Measurements from ENCODE around the gene RRBP1. TPM values are rescaled to one million over a fixed set of nuclear protein-coding genes. Genes with fewer than 3 reads are reported as not detected.

The RRBP1 gene
- total RNA-seq, 4 donors from 2014 or later: 76.5 to 162 (median 83.9) TPM

- 46 to 50% methylated on average over 11 of the region's 11 CpGs for WGBS, 2 donors
- Histone ChIP-seq H3K27ac (peak overlapping the region in 3 of 4 donors; percentile 28 to 79 (median 70)), H3K36me3 (peaks cover 0 to 9% (median 0%) of the 10 kb centered on the region in 3 donors), H3K27me3 (no peaks in the 10 kb centered on the region), H3K4me1 (peaks cover 0 to 86% (median 52%) of the 10 kb centered on the region in 4 donors), H3K4me3 (no peak overlapping the region), H3K9me3 (no peaks in the 10 kb centered on the region)
- no peak for DNase-seq (ENCODE audit: low spot score in 2 of 2)
- TF ChIP-seq POLR2A (IDR thresholded peaks at IDR 0.05) (no peak), CTCF (IDR thresholded peaks at IDR 0.05) (no peak), EP300 (IDR thresholded peaks at IDR 0.05) (no peak)
Measured at GRCh38 chr20:17651129-17651759, 30.8 kb downstream of the RRBP1 start.

- Histone ChIP-seq H3K27ac (peak overlapping the region; percentile 20 to 79 (median 49)), H3K9me3 (no peaks in the 10 kb centered on the region), H3K4me3 (no peak overlapping the region), H3K27me3 (no peaks in the 10 kb centered on the region), H3K4me1 (peaks cover 0 to 88% (median 55%) of the 10 kb centered on the region in 4 donors), H3K36me3 (peaks cover 0 to 9% (median 0%) of the 10 kb centered on the region in 3 donors)
- no peak for DNase-seq (ENCODE audit: low spot score in 2 of 2)
- TF ChIP-seq EP300 (IDR thresholded peaks at IDR 0.05) (no peak), POLR2A (IDR thresholded peaks at IDR 0.05) (no peak), CTCF (IDR thresholded peaks at IDR 0.05) (no peak)
- WGBS, 2 donors: 33 to 37% methylated on average over 12 of the region's 12 CpGs
Measured at GRCh38 chr20:17650301-17651128, 31.5 kb downstream of the RRBP1 start.

GRCh38 chr20:17648791-17649730 is 33.0 kb downstream of the RRBP1 start:
- Histone ChIP-seq H3K27me3 (no peaks in the 10 kb centered on the region), H3K4me3 (no peak overlapping the region), H3K36me3 (peaks cover 0 to 2% (median 0%) of the 10 kb centered on the region in 3 donors), H3K4me1 (peaks cover 0 to 88% (median 58%) of the 10 kb centered on the region in 4 donors), H3K27ac (peak overlapping the region; percentile 4 to 79 (median 40)), H3K9me3 (no peaks in the 10 kb centered on the region)
- TF ChIP-seq CTCF (IDR thresholded peaks at IDR 0.05): peak in 3 of 5 experiments; percentile 10 to 33 (median 13)
- no peak for TF ChIP-seq POLR2A (IDR thresholded peaks at IDR 0.05)
- TF ChIP-seq EP300 (IDR thresholded peaks at IDR 0.05): no peak
- WGBS, 2 donors: 44 to 45% methylated on average over 18 to 20 of the region's 20 CpGs
- no peak for DNase-seq (ENCODE audit: low spot score in 2 of 2)

- WGBS, 2 donors: 26 to 39% methylated on average over 10 of the region's 10 CpGs
- DNase-seq (ENCODE audit: low spot score in 2 of 2): no peak
- H3K9me3 ChIP-seq: no peaks in the 10 kb centered on the region
- no peak for TF ChIP-seq POLR2A (IDR thresholded peaks at IDR 0.05)
- peak in 1 of 2 donors; percentile 13 for TF ChIP-seq EP300 (IDR thresholded peaks at IDR 0.05)
- H3K27ac ChIP-seq: peak overlapping the region in 3 of 4 donors; percentile 10 to 79 (median 70)
- H3K4me1 ChIP-seq: peaks cover 0 to 93% (median 58%) of the 10 kb centered on the region in 4 donors
- H3K27me3 ChIP-seq: no peaks in the 10 kb centered on the region
- no peaks in the 10 kb centered on the region for H3K36me3 ChIP-seq
- no peak overlapping the region for H3K4me3 ChIP-seq
Measured at GRCh38 chr20:17648315-17648646, 33.8 kb downstream of the RRBP1 start.
